ENCODE results near the gene GSTM2.

DNA sequence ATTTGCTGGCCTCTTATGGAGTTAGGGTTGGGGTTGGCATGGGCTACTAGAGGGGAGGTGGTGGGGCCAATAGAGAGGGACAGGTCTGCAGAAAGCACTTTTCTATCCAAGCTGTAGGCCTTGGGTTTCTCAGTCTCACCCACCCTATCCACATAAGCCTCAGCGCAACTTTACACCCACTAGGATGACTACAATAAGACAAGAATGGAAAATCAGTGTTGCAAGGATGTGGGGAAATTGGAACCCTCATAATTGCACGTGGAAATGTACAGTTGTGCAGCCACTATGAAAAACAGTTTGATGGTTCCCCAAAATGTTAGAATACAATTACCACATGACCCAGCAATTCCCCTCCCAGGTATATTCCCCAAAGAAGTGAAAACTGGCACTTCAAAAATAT lies 26.0 kb upstream of the GSTM2 start:
- TF ChIP-seq, protein P1, sequence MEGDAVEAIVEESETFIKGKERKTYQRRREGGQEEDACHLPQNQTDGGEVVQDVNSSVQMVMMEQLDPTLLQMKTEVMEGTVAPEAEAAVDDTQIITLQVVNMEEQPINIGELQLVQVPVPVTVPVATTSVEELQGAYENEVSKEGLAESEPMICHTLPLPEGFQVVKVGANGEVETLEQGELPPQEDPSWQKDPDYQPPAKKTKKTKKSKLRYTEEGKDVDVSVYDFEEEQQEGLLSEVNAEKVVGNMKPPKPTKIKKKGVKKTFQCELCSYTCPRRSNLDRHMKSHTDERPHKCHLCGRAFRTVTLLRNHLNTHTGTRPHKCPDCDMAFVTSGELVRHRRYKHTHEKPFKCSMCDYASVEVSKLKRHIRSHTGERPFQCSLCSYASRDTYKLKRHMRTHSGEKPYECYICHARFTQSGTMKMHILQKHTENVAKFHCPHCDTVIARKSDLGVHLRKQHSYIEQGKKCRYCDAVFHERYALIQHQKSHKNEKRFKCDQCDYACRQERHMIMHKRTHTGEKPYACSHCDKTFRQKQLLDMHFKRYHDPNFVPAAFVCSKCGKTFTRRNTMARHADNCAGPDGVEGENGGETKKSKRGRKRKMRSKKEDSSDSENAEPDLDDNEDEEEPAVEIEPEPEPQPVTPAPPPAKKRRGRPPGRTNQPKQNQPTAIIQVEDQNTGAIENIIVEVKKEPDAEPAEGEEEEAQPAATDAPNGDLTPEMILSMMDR (conservative IDR thresholded peaks at IDR 0.05; ENCODE audit: low read depth, low read length): no peak
- TF ChIP-seq POLR2A (IDR thresholded peaks at IDR 0.05; ENCODE audit: low read depth, low read length): no peak
- TF ChIP-seq MXI1 (IDR thresholded peaks at IDR 0.05; ENCODE audit: borderline replicate concordance, low read depth, low read length): no peak
- TF ChIP-seq FOS (IDR thresholded peaks at IDR 0.05; ENCODE audit: low read depth, low read length): no peak
- no peak for TF ChIP-seq BHLHE40 (IDR thresholded peaks at IDR 0.05; ENCODE audit: low read depth, low read length)
- TF ChIP-seq CEBPB (IDR thresholded peaks at IDR 0.05; ENCODE audit: low read depth, low read length): no peak
- TF ChIP-seq, protein P2, sequence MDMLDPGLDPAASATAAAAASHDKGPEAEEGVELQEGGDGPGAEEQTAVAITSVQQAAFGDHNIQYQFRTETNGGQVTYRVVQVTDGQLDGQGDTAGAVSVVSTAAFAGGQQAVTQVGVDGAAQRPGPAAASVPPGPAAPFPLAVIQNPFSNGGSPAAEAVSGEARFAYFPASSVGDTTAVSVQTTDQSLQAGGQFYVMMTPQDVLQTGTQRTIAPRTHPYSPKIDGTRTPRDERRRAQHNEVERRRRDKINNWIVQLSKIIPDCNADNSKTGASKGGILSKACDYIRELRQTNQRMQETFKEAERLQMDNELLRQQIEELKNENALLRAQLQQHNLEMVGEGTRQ (IDR thresholded peaks at IDR 0.05; ENCODE audit: low read depth, low read length): no peak
- TF ChIP-seq RAD21 (IDR thresholded peaks at IDR 0.05; ENCODE audit: low read length): no peak
- TF ChIP-seq RCOR1 (IDR thresholded peaks at IDR 0.05; ENCODE audit: insufficient replicate concordance, low read length): no peak
- TF ChIP-seq, protein P3, sequence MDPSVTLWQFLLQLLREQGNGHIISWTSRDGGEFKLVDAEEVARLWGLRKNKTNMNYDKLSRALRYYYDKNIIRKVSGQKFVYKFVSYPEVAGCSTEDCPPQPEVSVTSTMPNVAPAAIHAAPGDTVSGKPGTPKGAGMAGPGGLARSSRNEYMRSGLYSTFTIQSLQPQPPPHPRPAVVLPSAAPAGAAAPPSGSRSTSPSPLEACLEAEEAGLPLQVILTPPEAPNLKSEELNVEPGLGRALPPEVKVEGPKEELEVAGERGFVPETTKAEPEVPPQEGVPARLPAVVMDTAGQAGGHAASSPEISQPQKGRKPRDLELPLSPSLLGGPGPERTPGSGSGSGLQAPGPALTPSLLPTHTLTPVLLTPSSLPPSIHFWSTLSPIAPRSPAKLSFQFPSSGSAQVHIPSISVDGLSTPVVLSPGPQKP (IDR thresholded peaks at IDR 0.05; ENCODE audit: borderline replicate concordance, low read depth, low read length): no peak
